Stomach (tissue), 4 donors: ENCODE data around the gene CHD5.

ENCODE experiments used
- CTCF ChIP-seq, 7 experiments: fragments of 450-650 bp in 4 of 7; fragments of 200-600 bp in 3 of 7; sonication (generic) in 3 of 7; IDR thresholded peaks; one replicate each; pipeline ENCODE4 v1.5.1; 2016 to 2019; ENCODE audit warnings: antibody characterized with exemption in 7 of 7, control low read depth in 2 of 7, mild to moderate bottlenecking in 1 of 7
- EP300 ChIP-seq: sonication (generic); formaldehyde crosslinking; IDR thresholded peaks from one replicate; pipeline ENCODE4 v1.6.1; 2017; ENCODE audit warnings: antibody characterized with exemption
- POLR2A ChIP-seq, 4 donors: fragments of 450-650 bp; IDR thresholded peaks; one replicate each; pipeline ENCODE4 v1.6.1; 2016; ENCODE audit warnings: antibody characterized with exemption in 4 of 4, control low read depth in 2 of 4, mild to moderate bottlenecking in 1 of 4, moderate library complexity in 1 of 4

- TF ChIP-seq CTCF (IDR thresholded peaks at IDR 0.05) (no peak), EP300 (no peak), POLR2A (IDR thresholded peaks at IDR 0.05) (no peak)
These were observed 17.3 kb downstream of the CHD5 start for GRCh38 chr1:6162773-6163172.
